IMR-90 (cell line): Measurements from ENCODE around the gene CRYBB2. TPM values are rescaled to one million over a fixed set of nuclear protein-coding genes. Genes with fewer than 3 reads are reported as not detected.

Source experiments
- ATAC-seq: fragments of 200-7000 bp; cut with Tn5 transposase; 2 replicates; pipeline ENCODE4 v1.9.1; 2020; ENCODE audit warnings: low read depth, mild to moderate bottlenecking, moderate library complexity
- BruUV-seq: library from RNA; stranded (reverse); fragments of 400-500 nt; replicated peaks from 2 replicates; lab custom pipeline; 2021; lab: Mats Ljungman, UMichigan
- CTCF ChIA-PET: fragments of 300-600 bp; formaldehyde crosslinking; extraction: SDS; loops from one replicate; lab custom pipeline; 2021; ENCODE audit warnings: antibody characterized with exemption; lab: Yijun Ruan, JAX
- POLR2A ChIA-PET: fragments of 300-600 bp; sonication (Branson Sonifier 250); formaldehyde crosslinking; loops from one replicate; lab custom pipeline; 2022; ENCODE audit warnings: antibody characterized with exemption; ENCODE audit not compliant: unreplicated experiment; lab: Charles Lee
- DNase-seq: peaks from one replicate; pipeline ENCODE4 v3.0.0; 2013
- H2AFZ ChIP-seq: replicated peaks from 2 replicates; pipeline ENCODE3; 2013; ENCODE audit warnings: low read length, mild to moderate bottlenecking; ENCODE audit not compliant: poor library complexity
- H2AK5ac ChIP-seq: 2 replicates; pipeline ENCODE4 v1.6.1; 2013; ENCODE audit warnings: low read depth, low read length, inconsistent platforms
- H2AK9ac ChIP-seq: replicated peaks from 2 replicates; pipeline ENCODE3; 2013; ENCODE audit warnings: mild to moderate bottlenecking, low read depth, low read length, moderate library complexity; ENCODE audit not compliant: poor library complexity
- H2BK120ac ChIP-seq: 2 replicates; pipeline ENCODE4 v1.6.1; 2013; ENCODE audit warnings: low read depth, low read length, inconsistent platforms
- H2BK15ac ChIP-seq: 3 replicates; pipeline ENCODE4 v1.6.1; 2013; ENCODE audit warnings: low read depth, low read length, inconsistent platforms
- H2BK20ac ChIP-seq: 2 replicates; pipeline ENCODE4 v1.6.1; 2013; ENCODE audit warnings: low read depth, mild to moderate bottlenecking, inconsistent platforms, low read length, moderate library complexity
- H2BK5ac ChIP-seq: 2 replicates; pipeline ENCODE4 v1.6.1; 2013; ENCODE audit warnings: mild to moderate bottlenecking, low read depth, low read length, inconsistent platforms; ENCODE audit not compliant: poor library complexity, severe bottlenecking
- H3K14ac ChIP-seq: replicated peaks from 2 replicates; pipeline ENCODE4 v1.6.1; 2013; ENCODE audit warnings: low read depth, low read length, inconsistent platforms
- H3K18ac ChIP-seq: 2 replicates; pipeline ENCODE4 v1.6.1; 2013; ENCODE audit warnings: low read depth, low read length, control low read depth
- H3K23ac ChIP-seq: 2 replicates; pipeline ENCODE4 v1.6.1; 2013; ENCODE audit warnings: low read depth, low read length, inconsistent platforms
- H3K27ac ChIP-seq: 2 replicates; pipeline ENCODE4 v1.5.1; 2013; ENCODE audit warnings: mild to moderate bottlenecking, control low read depth, low read length; ENCODE audit not compliant: insufficient read depth
- H3K27me3 ChIP-seq: 2 replicates; pipeline ENCODE4 v1.6.1; 2013; ENCODE audit warnings: low read length; ENCODE audit not compliant: control insufficient read depth, insufficient read depth
- H3K36me3 ChIP-seq: 2 replicates; pipeline ENCODE4 v1.6.1; 2013; ENCODE audit warnings: low read length, mixed read lengths; ENCODE audit not compliant: control insufficient read depth, insufficient read depth
- H3K4ac ChIP-seq: 2 replicates; pipeline ENCODE4 v1.6.1; 2013; ENCODE audit warnings: low read depth, low read length, inconsistent platforms
- H3K4me1 ChIP-seq: 2 replicates; pipeline ENCODE4 v1.6.1; 2013; ENCODE audit warnings: low read length, mixed read lengths; ENCODE audit not compliant: control insufficient read depth, insufficient read depth
- H3K4me2 ChIP-seq: 2 replicates; pipeline ENCODE4 v1.6.1; 2013; ENCODE audit warnings: low read depth, mild to moderate bottlenecking, control low read depth, low read length, moderate library complexity
- H3K4me3 ChIP-seq: 2 replicates; pipeline ENCODE4 v1.5.1; 2013; ENCODE audit warnings: low read depth, mild to moderate bottlenecking, control low read depth, low read length, moderate library complexity; ENCODE audit not compliant: insufficient read depth
- H3K56ac ChIP-seq: 2 replicates; pipeline ENCODE4 v1.6.1; 2013; ENCODE audit warnings: low read length, inconsistent platforms; ENCODE audit not compliant: insufficient read depth; ENCODE audit errors: extremely low read depth
- H3K79me1 ChIP-seq, 2 experiments: 2 replicates each; pipeline ENCODE4 v1.6.1; 2013; ENCODE audit warnings: low read length in 2 of 2, inconsistent platforms in 1 of 2, low read depth in 1 of 2
- H3K9ac ChIP-seq: 2 replicates; pipeline ENCODE4 v1.6.1; 2013; ENCODE audit warnings: low read depth, low read length, control low read depth
- H3K9me1 ChIP-seq: 2 replicates; pipeline ENCODE4 v1.6.1; 2013; ENCODE audit warnings: low read length, inconsistent platforms; ENCODE audit not compliant: insufficient read depth
- H3K9me3 ChIP-seq: 2 replicates; pipeline ENCODE4 v1.6.1; 2013; ENCODE audit warnings: low read length; ENCODE audit not compliant: control insufficient read depth, insufficient read depth
- H4K20me1 ChIP-seq: 2 replicates; pipeline ENCODE4 v1.6.1; 2013; ENCODE audit warnings: low read length, inconsistent platforms; ENCODE audit not compliant: insufficient read depth
- H4K5ac ChIP-seq: 2 replicates; pipeline ENCODE4 v1.6.1; 2013; ENCODE audit warnings: mild to moderate bottlenecking, low read depth, low read length, control low read depth
- H4K8ac ChIP-seq, 2 experiments: 2 replicates each; pipeline ENCODE4 v1.6.1; 2013; ENCODE audit warnings: low read depth in 2 of 2, low read length in 2 of 2, control low read depth in 1 of 2, inconsistent platforms in 1 of 2
- H4K91ac ChIP-seq: 2 replicates; pipeline ENCODE4 v1.6.1; 2013; ENCODE audit warnings: low read depth, low read length, inconsistent platforms; ENCODE audit not compliant: insufficient read depth
- FOS ChIP-seq: fragments of 150-350 bp; IDR thresholded peaks from 2 replicates; pipeline ENCODE4 v1.6.1; 2016; ENCODE audit warnings: low read depth, low read length
- MAZ ChIP-seq: IDR thresholded peaks from 2 replicates; pipeline ENCODE4 v1.6.1; 2012; ENCODE audit warnings: low read depth, mild to moderate bottlenecking, low read length, improper control_type of control experiment, moderate library complexity, borderline replicate concordance
- RCOR1 ChIP-seq: IDR thresholded peaks from 2 replicates; pipeline ENCODE4 v1.6.1; 2012; ENCODE audit warnings: mild to moderate bottlenecking, low read length, improper control_type of control experiment; ENCODE audit not compliant: insufficient replicate concordance
- USF2 ChIP-seq: fragments of 150-350 bp; IDR thresholded peaks from 2 replicates; pipeline ENCODE4 v1.6.1; 2017; ENCODE audit warnings: mild to moderate bottlenecking, antibody characterized with exemption, low read length, low read depth
- WGBS, 2 experiments: methylation state at CpG; one replicate each; pipeline versions ENCODE4 v1.1.5 to v1.1.7; 2013; ENCODE audit warnings: missing lambda C conversion rate in 2 of 2; ENCODE audit not compliant: insufficient read length in 1 of 2; ENCODE audit errors: extremely low coverage in 2 of 2; 5-methylcytosine and 5-hydroxymethylcytosine counted together
- dilution Hi-C: fragments of 300-500 bp; cut with HindIII; formaldehyde crosslinking; loops from one replicate; pipeline ENCODE4 v1.14.3; 2018; ENCODE audit warnings: low sequenced_read_pairs; ENCODE audit not compliant: unreplicated experiment
- in situ Hi-C: fragments of 300-500 bp; cut with MboI; formaldehyde crosslinking; loops from 3 replicates; pipeline ENCODE4 v1.14.3; 2019; ENCODE audit warnings: low sequenced_read_pairs, inconsistent platforms, mixed read lengths
- intact Hi-C: fragments of 100-400 bp; cut with micrococcal nuclease; formaldehyde crosslinking; loops from 2 replicates; pipeline ENCODE4 v1.10.0; 2022
- polyA plus RNA-seq, 3 experiments: library from polyadenylated mRNA; depleted of rRNA; stranded (reverse); fragments of >200 nt; gene quantifications; 2 replicates each; pipeline ENCODE4 v1.2.3, GENCODE V29; 2012; ENCODE audit warnings: low replicate concordance in 1 of 3
- total RNA-seq: library from RNA; depleted of rRNA; stranded (reverse); fragments of >200 nt; gene quantifications from 2 replicates; pipeline ENCODE4 v1.2.3, GENCODE V29; 2012

The CRYBB2 gene
- total and polyA plus RNA-seq, 2 of the 4 experiments (the other 2 are of a cell fraction) = not detected

GRCh38 chr22:25200967-25201366 is 18.5 kb upstream of the CRYBB2 start:
- in situ Hi-C loops (no loop called here), dilution Hi-C loops (no loop called here), intact Hi-C loops (loop anchor here (5.0 kb wide), 2 partner anchors 246 to 1131 kb away; no protein-coding TSS in a partner anchor)
- Histone ChIP-seq H3K4me3 (no peak overlapping the region), H3K4me1 (no peaks in the 10 kb centered on the region), H3K27me3 (no peaks in the 10 kb centered on the region), H3K56ac (no peak overlapping the region), H4K5ac (no peak overlapping the region), H2BK5ac (no peak overlapping the region), H2AFZ (no peak overlapping the region), H2AK5ac (no peak overlapping the region), H4K8ac (no peak overlapping the region), H3K18ac (no peak overlapping the region), H2BK120ac (no peak overlapping the region), H3K9ac (no peak overlapping the region), H3K4ac (no peak overlapping the region), H4K91ac (no peak overlapping the region), H3K4me2 (no peak overlapping the region), H3K36me3 (no peaks in the 10 kb centered on the region), H3K9me3 (no peaks in the 10 kb centered on the region), H3K14ac (no peak overlapping the region), H3K23ac (no peak overlapping the region), H2BK20ac (no peak overlapping the region), H3K9me1 (no peaks in the 10 kb centered on the region), H4K20me1 (no peaks in the 10 kb centered on the region), H3K27ac (no peak overlapping the region), H2AK9ac (no peak overlapping the region), H3K79me1 (no peaks in the 10 kb centered on the region), H2BK15ac (no peak overlapping the region)
- DNase-seq (no peak), ATAC-seq (no peak)
- no peak for TF ChIP-seq FOS
- no peak for TF ChIP-seq MAZ
- TF ChIP-seq USF2 = no peak
- no peak for TF ChIP-seq RCOR1
- CTCF ChIA-PET = no interaction called here
- no CpG with 5 or more reads among the region's 7 CpGs for WGBS, 2 experiments
- no TSS peak for BruUV-seq
- POLR2A ChIA-PET = no interaction called here
